ENCODE data around the gene SIGLEC7. TPM values are rescaled to one million over a fixed set of nuclear protein-coding genes. Genes with fewer than 3 reads are reported as not detected.
"Not testable (repeated sequence)": the region's sequence is repeated elsewhere in the genome, so short reads cannot be mapped to it uniquely, and the experiment has no call there.

The SIGLEC7 gene
- polyA plus RNA-seq, 1 of the 3 experiments (the other 2 are of a cell fraction) = not detected

DNA sequence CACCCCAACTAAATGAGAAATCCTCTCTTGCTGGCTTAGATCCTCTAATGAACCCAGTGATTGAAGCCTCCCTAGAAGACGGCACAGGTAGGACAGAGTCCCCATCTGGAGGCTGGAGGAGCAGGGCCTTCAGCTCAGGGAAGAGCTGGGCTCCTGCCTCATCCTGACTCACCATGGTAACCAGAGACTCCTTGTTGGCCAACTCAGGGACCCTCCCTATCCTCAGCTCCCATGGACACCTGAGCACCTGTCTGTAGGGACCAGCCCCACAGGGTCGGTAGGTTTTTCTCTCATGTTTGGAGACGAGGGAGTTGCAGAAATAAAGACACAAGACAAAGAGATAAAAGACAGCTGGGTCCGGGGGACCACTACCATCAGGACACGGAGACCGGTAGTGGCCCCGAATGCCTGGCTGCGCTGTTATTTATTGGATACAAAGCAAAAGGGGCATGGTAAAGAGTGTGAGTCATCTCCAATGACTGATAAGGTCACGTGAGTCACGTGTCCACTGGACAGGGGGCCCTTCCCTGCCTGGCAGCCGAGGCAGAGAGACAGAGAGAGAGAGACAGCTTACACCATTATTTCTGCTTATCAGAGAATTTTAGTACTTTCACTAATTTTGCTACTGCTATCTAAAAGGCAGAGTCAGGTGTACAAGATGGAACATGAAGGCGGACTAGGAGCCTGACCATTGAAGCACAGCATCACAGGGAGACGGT is 26.6 kb downstream of the SIGLEC7 start:
- no peak overlapping the region for H3K4me3 ChIP-seq (ENCODE audit: low read depth in 2 of 2, low read length in 1 of 2)
- H3K9ac ChIP-seq = no peak overlapping the region
- ChIA-PET POLR2A (interaction anchor here (1.0 kb wide), 1 partner anchor 64 kb away, joined by 3 read pairs; no protein-coding TSS in a partner anchor), CTCF (interaction anchor here (1.1 to 1.9 kb wide), 3 partner anchors 10 to 47 kb away, joined by 3 to 12 read pairs (median 6); no protein-coding TSS in a partner anchor)
- no peaks in the 10 kb centered on the region for H3K9me3 ChIP-seq
- no peaks in the 10 kb centered on the region for H3K4me1 ChIP-seq (ENCODE audit: control insufficient read depth in 1 of 2, insufficient read depth in 2 of 2, low read depth in 1 of 2, low read length in 1 of 2)
- no peak overlapping the region for H3K27ac ChIP-seq (ENCODE audit: low read depth in 2 of 2, low read length in 1 of 2)
- no peaks in the 10 kb centered on the region for H3K36me3 ChIP-seq (replicated peaks in 1 of 2; ENCODE audit: control insufficient read depth in 1 of 2, insufficient read depth in 2 of 2, low read length in 1 of 2)
- no peaks in the 10 kb centered on the region for H4K20me1 ChIP-seq (ENCODE audit: insufficient read depth)
- H3K4me2 ChIP-seq = no peak overlapping the region
- no peaks in the 10 kb centered on the region for H3K9me2 ChIP-seq
- WGBS (ENCODE audit: low lambda C conversion rate) = 34% methylated on average over 13 of the region's 13 CpGs
- H2AFZ ChIP-seq (ENCODE audit: low read depth) = no peak overlapping the region
- TF ChIP-seq NFIC (IDR thresholded peaks at IDR 0.05; ENCODE audit: borderline replicate concordance) = no peak
- TF ChIP-seq, protein P1, sequence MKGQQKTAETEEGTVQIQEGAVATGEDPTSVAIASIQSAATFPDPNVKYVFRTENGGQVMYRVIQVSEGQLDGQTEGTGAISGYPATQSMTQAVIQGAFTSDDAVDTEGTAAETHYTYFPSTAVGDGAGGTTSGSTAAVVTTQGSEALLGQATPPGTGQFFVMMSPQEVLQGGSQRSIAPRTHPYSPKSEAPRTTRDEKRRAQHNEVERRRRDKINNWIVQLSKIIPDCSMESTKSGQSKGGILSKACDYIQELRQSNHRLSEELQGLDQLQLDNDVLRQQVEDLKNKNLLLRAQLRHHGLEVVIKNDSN (IDR thresholded peaks at IDR 0.05; ENCODE audit: borderline replicate concordance, low read depth) = peak; percentile 34; the same call in 1 of the 2 replicates
- no peak for DNase-seq
- H3K27me3 ChIP-seq (ENCODE audit: insufficient read depth) = peaks cover 44% of the 10 kb centered on the region; the same call in 1 of the 2 replicates
- H3K79me2 ChIP-seq (ENCODE audit: insufficient read depth) = no peaks in the 10 kb centered on the region
- H3F3A ChIP-seq (replicated peaks; ENCODE audit: insufficient read depth) = no peaks in the 10 kb centered on the region

DNA sequence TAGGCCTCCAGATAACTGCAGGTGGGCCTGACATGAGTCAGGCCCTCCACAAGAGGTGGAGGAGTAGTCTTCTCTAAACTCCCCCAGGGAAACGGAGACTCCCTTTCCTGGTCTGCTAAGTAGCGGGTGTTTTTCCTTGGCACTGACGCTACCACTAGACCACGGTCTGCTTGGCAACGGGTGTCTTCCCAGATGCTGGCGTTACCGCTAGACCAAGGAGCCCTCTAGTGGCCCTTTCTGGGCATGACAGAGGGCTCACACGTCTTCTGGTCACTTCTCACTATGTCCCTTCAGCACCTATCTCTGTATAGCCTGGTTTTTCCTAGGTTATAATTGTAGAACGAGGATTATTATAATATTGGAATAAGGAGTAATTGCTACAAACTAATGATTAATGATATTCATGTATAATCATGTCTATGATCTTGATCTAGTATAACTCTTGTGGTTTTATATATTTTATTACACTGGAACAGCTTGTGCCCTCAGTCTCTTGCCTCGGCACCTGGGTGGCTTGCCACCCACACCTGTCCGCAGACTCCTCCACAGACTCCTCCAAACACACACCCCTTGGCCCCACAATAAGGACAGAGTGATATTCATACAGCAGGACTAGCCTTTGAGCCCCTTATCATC is 27.3 kb downstream of the SIGLEC7 start:
- H3K9ac ChIP-seq; H3K9me3 ChIP-seq; H3F3A ChIP-seq (replicated peaks; ENCODE audit: insufficient read depth); H3K4me2 ChIP-seq; H3K9me2 ChIP-seq; H3K4me3 ChIP-seq (ENCODE audit: low read depth in 2 of 2, low read length in 1 of 2); H3K4me1 ChIP-seq (ENCODE audit: control insufficient read depth in 1 of 2, insufficient read depth in 2 of 2, low read depth in 1 of 2, low read length in 1 of 2); H3K36me3 ChIP-seq (replicated peaks in 1 of 2; ENCODE audit: control insufficient read depth in 1 of 2, insufficient read depth in 2 of 2, low read length in 1 of 2); H4K20me1 ChIP-seq (ENCODE audit: insufficient read depth); H3K27ac ChIP-seq (ENCODE audit: low read depth in 2 of 2, low read length in 1 of 2); H3K79me2 ChIP-seq (ENCODE audit: insufficient read depth); H2AFZ ChIP-seq (ENCODE audit: low read depth); DNase-seq: not testable (repeated sequence)
- TF ChIP-seq SMC3 (IDR thresholded peaks at IDR 0.05; ENCODE audit: low read depth, low read length) (peak; percentile 29), CTCF (IDR thresholded peaks at IDR 0.05) (peak; percentile 77), RAD21 (IDR thresholded peaks at IDR 0.05; ENCODE audit: low read length) (peak; percentile 62)
- peaks cover 47% of the 10 kb centered on the region; the same call in 1 of the 2 replicates for H3K27me3 ChIP-seq (ENCODE audit: insufficient read depth)
- WGBS (ENCODE audit: low lambda C conversion rate) = under 1% methylated on average over 8 of the region's 11 CpGs
- ChIA-PET CTCF (interaction anchor here (0.8 to 1.9 kb wide), 3 partner anchors 11 to 153 kb away, joined by 4 to 12 read pairs (median 10); no protein-coding TSS in a partner anchor), POLR2A (interaction anchor here (1.0 kb wide), 1 partner anchor 65 kb away, joined by 3 read pairs; no protein-coding TSS in a partner anchor)

DNA sequence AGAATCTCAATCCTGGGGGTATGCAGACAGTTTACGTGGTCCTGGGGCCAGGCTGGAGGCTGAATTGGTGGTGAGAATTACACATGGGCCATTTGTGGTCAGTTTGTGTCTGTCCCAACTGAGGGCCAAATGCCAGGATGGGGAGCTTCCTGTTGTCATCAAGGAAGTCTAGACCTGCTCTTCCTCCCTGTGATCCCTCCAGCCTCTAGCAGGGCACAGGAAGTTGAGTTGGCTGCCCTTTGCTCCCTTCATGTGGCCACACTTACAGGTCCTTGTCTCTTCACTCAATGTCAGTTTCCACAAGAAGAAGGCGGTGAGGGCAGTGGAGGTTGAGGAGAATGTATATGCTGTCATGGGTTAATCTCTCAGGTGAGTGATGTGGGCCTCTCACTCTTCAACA is 30.1 kb downstream of the SIGLEC7 start:
- no peak for DNase-seq
- WGBS (ENCODE audit: low lambda C conversion rate) = 0% methylated on average over 2 of the region's 2 CpGs
- H3F3A ChIP-seq (replicated peaks; ENCODE audit: insufficient read depth) = no peaks in the 10 kb centered on the region
- TF ChIP-seq SIN3A (IDR thresholded peaks at IDR 0.05; ENCODE audit: borderline replicate concordance, low read depth, low read length) = no peak
- no peak for TF ChIP-seq YY1 (IDR thresholded peaks at IDR 0.05; ENCODE audit: low read depth)
- TF ChIP-seq POLR2AphosphoS5 (IDR thresholded peaks at IDR 0.05; ENCODE audit: low read depth, low read length) = no peak
- no peak for TF ChIP-seq TEAD4 (IDR thresholded peaks at IDR 0.05; ENCODE audit: borderline replicate concordance, insufficient read depth)
- no peak for TF ChIP-seq FOXM1 (IDR thresholded peaks at IDR 0.05; ENCODE audit: low read depth)
- TF ChIP-seq CHD2 (IDR thresholded peaks at IDR 0.05; ENCODE audit: low read length, partially characterized antibody) = no peak
- TF ChIP-seq GATA2 (CRISPR knock-in tag; IDR thresholded peaks at IDR 0.05) = no peak
- TF ChIP-seq, protein P2, sequence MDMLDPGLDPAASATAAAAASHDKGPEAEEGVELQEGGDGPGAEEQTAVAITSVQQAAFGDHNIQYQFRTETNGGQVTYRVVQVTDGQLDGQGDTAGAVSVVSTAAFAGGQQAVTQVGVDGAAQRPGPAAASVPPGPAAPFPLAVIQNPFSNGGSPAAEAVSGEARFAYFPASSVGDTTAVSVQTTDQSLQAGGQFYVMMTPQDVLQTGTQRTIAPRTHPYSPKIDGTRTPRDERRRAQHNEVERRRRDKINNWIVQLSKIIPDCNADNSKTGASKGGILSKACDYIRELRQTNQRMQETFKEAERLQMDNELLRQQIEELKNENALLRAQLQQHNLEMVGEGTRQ (IDR thresholded peaks at IDR 0.05; ENCODE audit: borderline replicate concordance, low read depth, low read length) = no peak
- no peak for TF ChIP-seq CTCF (IDR thresholded peaks at IDR 0.05)

More for the DNA sequence above, 30.1 kb downstream of the SIGLEC7 start:
- H3K79me2 ChIP-seq (ENCODE audit: insufficient read depth) = no peaks in the 10 kb centered on the region
- no peak overlapping the region for H3K27ac ChIP-seq (ENCODE audit: low read depth in 2 of 2, low read length in 1 of 2)
- POLR2A ChIA-PET = no interaction called here
- no peak overlapping the region for H3K4me2 ChIP-seq
- H4K20me1 ChIP-seq (ENCODE audit: insufficient read depth) = no peaks in the 10 kb centered on the region
- no peak overlapping the region for H3K9ac ChIP-seq
- no peaks in the 10 kb centered on the region for H3K36me3 ChIP-seq (replicated peaks in 1 of 2; ENCODE audit: control insufficient read depth in 1 of 2, insufficient read depth in 2 of 2, low read length in 1 of 2)
- H3K9me2 ChIP-seq = no peaks in the 10 kb centered on the region
- no peaks in the 10 kb centered on the region for H3K9me3 ChIP-seq
- peaks cover 32% of the 10 kb centered on the region; the same call in 1 of the 2 replicates for H3K27me3 ChIP-seq (ENCODE audit: insufficient read depth)
- H2AFZ ChIP-seq (ENCODE audit: low read depth) = no peak overlapping the region
- CTCF ChIA-PET = no interaction called here
- H3K4me1 ChIP-seq (ENCODE audit: control insufficient read depth in 1 of 2, insufficient read depth in 2 of 2, low read depth in 1 of 2, low read length in 1 of 2) = no peaks in the 10 kb centered on the region
- no peak overlapping the region for H3K4me3 ChIP-seq (ENCODE audit: low read depth in 2 of 2, low read length in 1 of 2)

Data from SK-N-SH (cell line).